ENCODE data around the gene SYNDIG1. TPM values are rescaled to one million over a fixed set of nuclear protein-coding genes. Genes with fewer than 3 reads are reported as not detected.

Gene SYNDIG1
- polyA plus RNA-seq, 1 donor from 2014 or later: 0.22 TPM

- Histone ChIP-seq H3K27ac (ENCODE audit: low read length) (no peak overlapping the region), H3F3A (ENCODE audit: insufficient read depth, low read length, poor library complexity, severe bottlenecking) (no peaks in the 10 kb centered on the region), H3K9ac (ENCODE audit: low read length) (no peak overlapping the region), H4K20me1 (ENCODE audit: insufficient read depth) (no peaks in the 10 kb centered on the region), H3K4me3 (ENCODE audit: low read length) (no peak overlapping the region), H3K9me3 (ENCODE audit: low read length) (no peaks in the 10 kb centered on the region), H3K27me3 (ENCODE audit: insufficient read depth, low read depth, low read length) (no peaks in the 10 kb centered on the region), H3K9me2 (ENCODE audit: insufficient read depth, low read length) (no peaks in the 10 kb centered on the region), H3K36me3 (ENCODE audit: insufficient read depth, low read length) (no peaks in the 10 kb centered on the region), H3K4me2 (ENCODE audit: low read length) (no peak overlapping the region), H3K79me2 (replicated peaks; ENCODE audit: insufficient read depth, low read length) (no peaks in the 10 kb centered on the region), H2AFZ (ENCODE audit: low read depth, low read length) (no peak overlapping the region)
- TF ChIP-seq EZH2 (IDR thresholded peaks at IDR 0.05; ENCODE audit: borderline replicate concordance, insufficient read depth, low read length, poor library complexity, severe bottlenecking) (no peak), TAF1 (IDR thresholded peaks at IDR 0.05; ENCODE audit: low read depth) (no peak), MXI1 (conservative IDR thresholded peaks at IDR 0.05; ENCODE audit: poor library complexity, severe bottlenecking) (no peak), POLR2AphosphoS5 (IDR thresholded peaks at IDR 0.05) (no peak), EP300 (conservative IDR thresholded peaks at IDR 0.05; ENCODE audit: poor library complexity, severe bottlenecking) (no peak), REST (IDR thresholded peaks at IDR 0.05; ENCODE audit: borderline replicate concordance) (no peak), CTCF (IDR thresholded peaks at IDR 0.05; ENCODE audit: poor library complexity, severe bottlenecking) (no peak), SMC3 (conservative IDR thresholded peaks at IDR 0.05; ENCODE audit: poor library complexity) (no peak)
These were observed 18.2 kb downstream of the SYNDIG1 start for GRCh38 chr20:24487648-24488047.

GRCh38 chr20:24488064-24488799 lies 18.8 kb downstream of the SYNDIG1 start:
- Histone ChIP-seq H3K79me2 (replicated peaks; ENCODE audit: insufficient read depth, low read length) (no peaks in the 10 kb centered on the region), H3K9me3 (ENCODE audit: low read length) (no peaks in the 10 kb centered on the region), H3K27me3 (ENCODE audit: insufficient read depth, low read depth, low read length) (no peaks in the 10 kb centered on the region), H3K36me3 (ENCODE audit: insufficient read depth, low read length) (no peaks in the 10 kb centered on the region), H3K4me2 (ENCODE audit: low read length) (no peak overlapping the region), H4K20me1 (ENCODE audit: insufficient read depth) (no peaks in the 10 kb centered on the region), H3K9ac (ENCODE audit: low read length) (no peak overlapping the region), H3K4me3 (ENCODE audit: low read length) (no peak overlapping the region), H3F3A (ENCODE audit: insufficient read depth, low read length, poor library complexity, severe bottlenecking) (no peaks in the 10 kb centered on the region), H3K27ac (ENCODE audit: low read length) (no peak overlapping the region), H2AFZ (ENCODE audit: low read depth, low read length) (no peak overlapping the region), H3K9me2 (ENCODE audit: insufficient read depth, low read length) (no peaks in the 10 kb centered on the region)
- TF ChIP-seq REST (IDR thresholded peaks at IDR 0.05; ENCODE audit: borderline replicate concordance): no peak
- TF ChIP-seq MXI1 (conservative IDR thresholded peaks at IDR 0.05; ENCODE audit: poor library complexity, severe bottlenecking): no peak
- TF ChIP-seq TAF1 (IDR thresholded peaks at IDR 0.05; ENCODE audit: low read depth): no peak
- no peak for TF ChIP-seq EZH2 (IDR thresholded peaks at IDR 0.05; ENCODE audit: borderline replicate concordance, insufficient read depth, low read length, poor library complexity, severe bottlenecking)
- no peak for TF ChIP-seq SMC3 (conservative IDR thresholded peaks at IDR 0.05; ENCODE audit: poor library complexity)
- TF ChIP-seq EP300 (conservative IDR thresholded peaks at IDR 0.05; ENCODE audit: poor library complexity, severe bottlenecking): no peak
- no peak for TF ChIP-seq RAD21 (conservative IDR thresholded peaks at IDR 0.05)
- no peak for TF ChIP-seq CTCF (IDR thresholded peaks at IDR 0.05; ENCODE audit: poor library complexity, severe bottlenecking)
- no peak for TF ChIP-seq POLR2AphosphoS5 (IDR thresholded peaks at IDR 0.05)
